Large intestine (tissue), 3 donors: Measurements from ENCODE around the gene INO80B. TPM values are rescaled to one million over a fixed set of nuclear protein-coding genes. Genes with fewer than 3 reads are reported as not detected.
"Not testable (repeated sequence)": the region's sequence is repeated elsewhere in the genome, so short reads cannot be mapped to it uniquely, and the experiment has no call there.

ENCODE experiments used
- DNase-seq, 2 donors: peaks; one replicate each; pipeline versions ENCODE4 v3.0.0 to v3.0.0-alpha.2; 2013
- H3K27ac ChIP-seq: one replicate; pipeline ENCODE4 v1.5.1; 2013; ENCODE audit warnings: low read length
- H3K27me3 ChIP-seq: 2 replicates; pipeline ENCODE4 v1.6.1; 2013; ENCODE audit warnings: low read length; ENCODE audit not compliant: control insufficient read depth, insufficient read depth
- H3K36me3 ChIP-seq: 2 replicates; pipeline ENCODE4 v1.6.1; 2013; ENCODE audit warnings: low read length; ENCODE audit not compliant: control insufficient read depth, insufficient read depth
- H3K4me1 ChIP-seq: one replicate; pipeline ENCODE4 v1.6.1; 2013; ENCODE audit warnings: low read length; ENCODE audit not compliant: control insufficient read depth, insufficient read depth
- H3K4me3 ChIP-seq: one replicate; pipeline ENCODE4 v1.5.1; 2013; ENCODE audit warnings: low read length
- H3K9me3 ChIP-seq: one replicate; pipeline ENCODE4 v1.6.1; 2013; ENCODE audit warnings: mild to moderate bottlenecking, low read depth, low read length, moderate library complexity; ENCODE audit not compliant: control insufficient read depth
- WGBS: methylation state at CpG from one replicate; pipeline ENCODE4 v1.1.5; 2013; ENCODE audit warnings: low lambda C conversion rate; ENCODE audit not compliant: insufficient coverage; 5-methylcytosine and 5-hydroxymethylcytosine counted together
- polyA plus RNA-seq: library from polyadenylated mRNA; unstranded; fragments of 120-200 nt; gene quantifications from one replicate; pipeline ENCODE4 v1.2.1, GENCODE V29; 2013

INO80B gene
- polyA plus RNA-seq, 1 donor, result 34.7 TPM

DNA sequence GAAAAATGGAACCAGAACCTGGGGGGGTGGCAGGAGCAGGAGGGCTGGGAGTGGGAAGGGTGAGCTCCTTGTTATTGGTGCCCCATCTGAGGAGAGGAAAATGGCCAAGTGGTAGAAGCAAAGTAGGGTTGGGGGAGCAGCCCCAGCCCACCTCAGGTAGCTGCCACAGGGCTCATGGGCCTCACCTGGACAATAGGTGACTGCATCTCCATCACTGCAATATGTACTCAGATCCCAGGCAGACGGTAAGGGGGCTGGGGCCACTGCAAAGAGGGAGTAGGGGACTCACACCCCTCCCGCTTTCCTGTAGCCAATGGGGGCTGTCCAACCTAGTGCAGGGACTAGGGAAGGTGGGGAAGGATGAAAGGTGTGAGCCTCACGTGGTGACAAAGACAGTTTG lies 37.7 kb upstream of the INO80B start:
- Histone ChIP-seq H3K27me3 (peaks cover 20% of the 10 kb centered on the region), H3K36me3 (no peaks in the 10 kb centered on the region), H3K4me3 (no peak overlapping the region), H3K27ac (no peak overlapping the region), H3K4me1 (peaks cover 36% of the 10 kb centered on the region), H3K9me3 (peaks cover 5% of the 10 kb centered on the region)
- DNase-seq, result no peak
- WGBS, result no CpG with 5 or more reads among the region's 3 CpGs

DNA sequence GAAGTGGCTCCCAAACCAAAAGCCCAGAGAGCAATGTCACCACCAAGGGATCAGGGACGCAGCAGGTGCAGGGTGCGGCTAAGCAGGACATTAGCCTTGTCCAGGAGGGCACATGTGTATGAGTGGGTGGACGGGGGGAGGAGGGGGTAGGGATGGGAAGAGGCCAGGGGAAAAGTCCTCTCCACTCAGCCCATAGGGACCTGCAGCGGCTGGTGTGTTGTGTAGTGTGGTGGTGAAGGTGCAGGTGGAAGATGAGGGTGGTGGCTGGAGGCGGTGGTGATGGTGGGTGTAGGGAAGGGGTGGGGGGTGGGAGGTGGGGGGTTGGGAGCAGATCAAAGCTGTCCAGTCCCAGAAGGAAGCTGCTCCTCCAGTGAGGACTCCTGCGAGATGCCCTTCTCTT lies 37.1 kb upstream of the INO80B start:
- H3K4me1 ChIP-seq, result peaks cover 36% of the 10 kb centered on the region
- peaks cover 20% of the 10 kb centered on the region for H3K27me3 ChIP-seq
- no peak overlapping the region for H3K27ac ChIP-seq
- peaks cover 5% of the 10 kb centered on the region for H3K9me3 ChIP-seq
- no CpG with 5 or more reads among the region's 6 CpGs for WGBS
- H3K4me3 ChIP-seq, result no peak overlapping the region
- DNase-seq, result no peak
- H3K36me3 ChIP-seq, result no peaks in the 10 kb centered on the region

DNA sequence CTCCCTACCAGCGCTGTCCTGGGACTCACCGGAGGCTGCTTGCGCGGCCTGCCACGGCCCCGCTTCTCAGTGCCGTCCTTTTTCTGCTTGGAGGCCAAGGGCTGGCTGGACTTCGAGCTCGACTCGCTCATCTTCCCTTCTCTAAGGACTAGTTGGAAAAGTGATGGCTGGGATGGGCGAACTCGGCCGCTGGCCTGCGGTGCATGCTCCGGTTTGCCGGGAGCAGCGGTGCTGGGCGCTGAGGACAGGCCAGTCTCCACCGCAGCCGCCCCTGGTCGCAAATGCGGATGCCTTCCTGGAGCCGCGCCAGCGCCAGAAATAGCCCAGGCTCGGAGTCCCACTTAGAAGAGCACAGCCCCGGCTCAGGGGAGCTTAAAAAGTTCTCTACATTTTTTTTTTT lies 36.6 kb upstream of the INO80B start:
- H3K4me3 ChIP-seq, result no peak overlapping the region
- WGBS, result no CpG with 5 or more reads among the region's 27 CpGs
- H3K27ac ChIP-seq, result no peak overlapping the region
- H3K36me3 ChIP-seq, result no peaks in the 10 kb centered on the region
- H3K9me3 ChIP-seq, result peaks cover 5% of the 10 kb centered on the region
- H3K27me3 ChIP-seq, result peaks cover 20% of the 10 kb centered on the region
- peaks cover 33% of the 10 kb centered on the region for H3K4me1 ChIP-seq
- no peak for DNase-seq

DNA sequence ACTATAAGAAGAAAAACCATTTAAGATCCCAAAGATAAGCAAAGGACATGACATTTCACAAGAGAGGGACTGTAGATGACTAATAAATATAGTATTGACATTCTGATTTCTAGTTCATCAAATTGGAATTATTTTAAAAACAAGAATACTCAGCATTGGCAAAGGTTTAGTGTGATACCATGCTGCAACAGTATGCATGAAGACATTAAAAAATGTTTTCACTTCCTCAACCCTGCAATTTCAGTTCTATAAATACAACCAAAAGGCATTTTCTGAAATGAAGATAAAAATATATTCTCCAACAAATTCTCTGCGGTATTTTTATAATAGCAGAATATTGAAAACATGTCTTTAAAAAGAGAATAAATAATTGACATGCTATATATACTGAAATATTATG lies 35.5 kb upstream of the INO80B start:
- Histone ChIP-seq H3K4me3 (no peak overlapping the region), H3K9me3 (peaks cover 5% of the 10 kb centered on the region), H3K27ac (no peak overlapping the region), H3K4me1 (peaks cover 33% of the 10 kb centered on the region), H3K27me3 (peaks cover 20% of the 10 kb centered on the region), H3K36me3 (peaks cover 2% of the 10 kb centered on the region)
- DNase-seq, result no peak
- 89% methylated on average over 1 of the region's 1 CpG for WGBS

DNA sequence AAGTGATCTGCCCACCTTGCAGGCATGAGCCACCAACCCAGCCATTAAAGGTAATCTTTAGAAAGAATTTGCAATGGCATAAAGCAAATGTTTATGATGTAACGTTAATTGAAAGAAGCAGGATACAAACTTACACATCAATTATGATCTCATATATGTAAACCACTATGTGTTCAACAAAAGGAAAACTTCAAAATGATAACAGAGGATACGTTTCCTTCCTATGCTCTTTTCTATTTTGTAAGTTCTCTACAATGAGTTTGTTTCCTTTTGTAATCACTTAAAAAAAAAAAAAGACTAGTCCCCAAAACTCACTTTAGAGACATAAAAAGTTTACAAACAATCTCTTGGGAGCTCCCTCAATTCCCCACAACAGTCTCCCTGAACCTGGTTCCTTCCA lies 34.9 kb upstream of the INO80B start:
- Histone ChIP-seq H3K4me1 (peaks cover 34% of the 10 kb centered on the region), H3K4me3 (no peak overlapping the region), H3K27me3 (peaks cover 16% of the 10 kb centered on the region), H3K27ac (no peak overlapping the region), H3K36me3 (peaks cover 9% of the 10 kb centered on the region), H3K9me3 (no peaks in the 10 kb centered on the region)
- WGBS, result 89% methylated on average over 1 of the region's 2 CpGs
- DNase-seq, result no peak

DNA sequence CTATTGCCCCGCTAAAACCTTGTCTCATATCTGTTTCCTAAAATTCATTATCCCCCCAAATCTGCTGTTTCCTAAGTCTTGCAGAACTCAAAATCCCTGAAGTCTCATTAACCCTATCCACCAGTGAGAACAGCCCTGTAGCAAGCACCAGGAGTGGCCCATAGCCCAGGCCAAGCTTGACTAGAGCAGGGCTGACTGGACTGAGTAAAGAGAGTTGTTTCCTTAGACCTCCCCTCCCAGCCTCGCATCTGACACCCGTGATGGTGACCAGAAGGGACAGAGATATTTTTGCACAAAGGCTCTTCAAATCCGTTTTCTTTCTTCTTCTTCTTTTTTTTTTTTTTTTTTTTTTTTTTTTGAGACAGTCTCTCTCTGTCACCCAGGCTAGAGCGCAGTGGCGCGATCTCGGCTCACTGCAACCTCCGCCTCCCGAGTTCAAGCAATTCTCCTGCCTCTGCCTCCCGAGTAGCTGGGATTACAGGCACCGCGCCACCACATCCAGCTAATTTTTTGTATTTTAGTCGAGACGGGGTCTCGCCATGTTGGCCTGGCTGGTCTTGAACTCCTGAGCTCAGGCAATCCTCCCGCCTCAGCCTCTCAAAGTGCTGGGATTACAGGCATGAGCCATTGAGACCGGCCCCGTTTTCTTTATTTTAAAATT lies 34.3 kb upstream of the INO80B start:
- 59% methylated on average over 3 of the region's 19 CpGs for WGBS
- H3K27ac ChIP-seq, DNase-seq, H3K9me3 ChIP-seq: not testable (repeated sequence)
- peaks cover 34% of the 10 kb centered on the region for H3K4me1 ChIP-seq
- H3K36me3 ChIP-seq, result peaks cover 14% of the 10 kb centered on the region
- H3K4me3 ChIP-seq, result peak overlapping the region; percentile 70
- peaks cover 10% of the 10 kb centered on the region for H3K27me3 ChIP-seq

DNA sequence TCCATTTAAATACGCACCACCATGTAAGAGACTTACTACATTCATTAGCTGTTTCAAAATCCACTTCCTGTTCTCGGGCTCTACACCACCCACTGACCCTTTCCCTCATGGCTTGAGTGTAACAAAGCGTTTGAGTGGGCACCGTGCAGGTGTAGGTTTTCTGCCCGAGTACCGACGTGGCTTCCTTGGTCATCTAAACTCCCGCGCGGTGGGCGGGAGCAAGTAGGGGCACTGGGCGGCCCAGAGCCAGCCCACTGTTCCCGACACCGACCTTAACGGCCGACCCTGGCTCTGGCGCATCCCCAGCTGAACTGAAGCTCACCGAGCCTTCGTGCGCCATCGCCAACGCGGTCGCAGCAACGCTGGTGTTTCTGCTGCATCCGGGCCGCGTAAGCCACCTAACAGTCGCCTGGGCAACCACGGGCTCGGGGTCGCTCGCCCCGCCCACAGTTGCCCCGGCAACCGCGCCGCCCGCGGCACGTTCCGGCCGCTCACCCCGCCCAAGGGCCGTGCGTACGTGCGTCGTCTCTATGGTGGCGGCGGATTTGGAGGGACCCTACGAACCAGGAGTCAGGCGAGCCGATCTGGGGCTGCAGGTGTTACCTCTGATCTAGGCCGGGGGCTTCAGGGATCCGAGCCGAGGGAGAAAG lies 33.5 kb upstream of the INO80B start, which contains the start of the genes C2orf81 and WDR54:
C2orf81 (minus strand) TSS at position 399 of the 650 bp plus-strand sequence; CDS start at position 340, 59 bp downstream.
WDR54 (plus strand) TSS at position 510 of the 650 bp plus-strand sequence. CDS start 424 bp downstream, outside the sequence.
- peak within 1 kb of the TSS; percentile 70 for H3K4me3 ChIP-seq
- H3K36me3 ChIP-seq, result peaks cover 22% of the 10 kb centered on the region
- peaks cover 5% of the 10 kb centered on the region for H3K27me3 ChIP-seq
- peak; percentile 81 to 83 for DNase-seq
- H3K9me3 ChIP-seq, result no peaks in the 10 kb centered on the region
- H3K4me1 ChIP-seq, result peaks cover 36% of the 10 kb centered on the region
- peak within 1 kb of the TSS; percentile 39 for H3K27ac ChIP-seq
- WGBS, result 38% methylated on average over 1 of the region's 57 CpGs

DNA sequence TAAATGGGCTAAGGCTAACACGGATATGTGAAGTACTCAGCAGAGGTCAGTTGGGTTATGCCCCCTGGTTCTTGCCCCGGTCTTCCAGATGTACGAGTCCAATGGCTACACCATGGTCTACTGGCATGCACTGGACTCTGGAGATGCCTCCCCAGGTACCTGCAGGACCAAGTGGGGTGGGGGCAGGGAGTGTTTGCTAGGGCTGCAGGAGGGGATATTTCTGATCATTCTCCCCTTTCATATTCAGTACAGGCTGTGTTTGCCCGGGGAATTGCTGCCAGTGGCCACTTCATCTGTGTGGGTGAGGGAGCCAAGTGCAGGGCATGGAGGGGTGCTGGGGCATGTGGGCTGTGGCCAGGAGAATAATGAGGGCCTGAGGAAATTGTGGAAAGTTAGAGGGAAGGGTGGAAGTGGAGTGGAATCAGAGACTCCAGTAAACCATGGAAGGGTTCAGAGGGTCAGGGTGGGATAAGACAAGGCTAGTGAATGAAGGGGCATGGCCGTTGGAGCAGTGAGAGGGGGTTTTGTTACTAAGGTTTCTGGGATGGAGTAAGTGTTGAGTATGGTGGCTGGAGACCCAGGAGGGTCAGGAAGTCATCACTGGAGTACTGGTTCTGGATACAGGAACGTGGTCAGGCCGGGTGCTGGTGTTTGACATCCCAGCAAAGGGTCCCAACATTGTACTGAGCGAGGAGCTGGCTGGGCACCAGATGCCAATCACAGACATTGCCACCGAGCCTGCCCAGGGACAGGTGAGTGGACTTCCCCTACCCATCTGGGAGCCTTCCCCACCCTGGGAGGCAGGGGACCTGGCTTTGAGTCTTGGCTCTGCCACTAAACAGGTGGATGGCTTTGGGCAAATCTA lies 31.4 kb upstream of the INO80B start:
- Histone ChIP-seq H3K9me3 (no peaks in the 10 kb centered on the region), H3K4me3 (no peak overlapping the region), H3K27me3 (peaks cover 2% of the 10 kb centered on the region), H3K36me3 (peaks cover 41% of the 10 kb centered on the region), H3K27ac (no peak overlapping the region), H3K4me1 (peaks cover 51% of the 10 kb centered on the region)
- peak in 1 of 2 donors; percentile 6 for DNase-seq
- WGBS, result no CpG with 5 or more reads among the region's 9 CpGs

DNA sequence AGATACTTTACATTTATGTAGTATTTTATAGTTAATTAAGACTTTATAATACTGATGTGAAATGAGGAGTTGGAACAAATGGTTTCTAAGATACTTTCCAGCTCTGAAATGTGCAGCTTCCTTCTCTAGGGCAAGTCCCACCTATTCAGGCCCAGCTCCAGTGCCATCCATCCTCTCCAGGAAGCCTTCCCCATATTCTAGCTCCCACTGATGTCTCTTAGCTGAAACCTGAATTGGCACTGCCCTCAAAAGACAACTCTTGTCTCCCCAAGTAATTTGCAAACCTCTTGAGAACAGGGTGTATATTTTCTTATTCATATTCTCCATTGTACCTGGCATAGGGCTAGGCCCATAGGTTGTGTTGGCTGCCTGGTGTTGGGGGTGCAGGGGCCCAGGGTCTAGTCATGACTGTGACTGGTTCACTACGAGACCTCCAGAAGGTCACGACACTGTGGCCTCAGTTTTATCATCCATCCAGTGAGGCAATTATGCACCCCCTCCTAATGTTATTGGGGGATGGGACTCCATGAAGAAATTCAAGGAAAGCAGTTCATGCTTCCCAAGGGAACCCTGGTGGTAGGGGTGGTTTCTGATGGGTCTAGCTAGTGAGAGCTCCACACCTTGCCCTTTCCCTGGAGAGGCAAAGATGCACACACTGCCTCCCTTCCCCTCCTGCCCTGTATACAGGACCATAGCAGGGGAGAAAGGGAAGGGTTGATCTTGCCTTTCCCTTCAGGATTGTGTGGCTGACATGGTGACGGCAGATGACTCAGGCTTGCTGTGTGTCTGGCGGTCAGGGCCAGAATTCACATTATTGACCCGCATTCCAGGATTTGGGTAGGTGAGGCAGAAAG lies 30.5 kb upstream of the INO80B start:
- Histone ChIP-seq H3K4me3 (no peak overlapping the region), H3K9me3 (no peaks in the 10 kb centered on the region), H3K27me3 (peaks cover 2% of the 10 kb centered on the region), H3K36me3 (peaks cover 50% of the 10 kb centered on the region), H3K4me1 (peaks cover 60% of the 10 kb centered on the region), H3K27ac (peak overlapping the region; percentile 62)
- WGBS, result no CpG with 5 or more reads among the region's 5 CpGs
- peak in 1 of 2 donors; percentile 26 for DNase-seq
